Heart left ventricle (tissue), 16 donors: ENCODE measurements around the gene PTGFRN. TPM values are rescaled to one million over a fixed set of nuclear protein-coding genes. Genes with fewer than 3 reads are reported as not detected.
A peak's percentile ranks its signal among the peaks of the same experiment; 100 is the strongest.

Source experiments
- ATAC-seq, 4 donors: fragments of 200-7000 bp; cut with Tn5 transposase; one replicate each; pipeline ENCODE4 v1.9.1; 2020 to 2022; ENCODE audit warnings: moderate library complexity in 4 of 4, mild to moderate bottlenecking in 3 of 4, moderate number of reproducible peaks in 1 of 4
- DNase-seq, 5 donors: peaks; one replicate each; pipeline ENCODE4 v3.0.0-alpha.2; 2020
- H3K27ac ChIP-seq, 12 donors: fragments of 200-600 bp; sonication (generic) in 4 of 12; one replicate each; pipeline versions ENCODE4 v1.5.0 to v1.8.0; 2016 to 2022; ENCODE audit warnings: mild to moderate bottlenecking in 2 of 12
- H3K27me3 ChIP-seq, 9 donors: fragments of 200-600 bp; sonication (generic) in 2 of 9; one replicate each; pipeline versions ENCODE4 v1.5.1 to v1.8.0; 2016 to 2022; ENCODE audit warnings: mild to moderate bottlenecking in 3 of 9
- H3K36me3 ChIP-seq, 9 donors: fragments of 200-600 bp; sonication (generic) in 2 of 9; one replicate each; pipeline versions ENCODE4 v1.5.0 to v1.8.0; 2018 to 2022; ENCODE audit warnings: mild to moderate bottlenecking in 2 of 9
- H3K4me1 ChIP-seq, 12 donors: fragments of 200-600 bp; sonication (generic) in 4 of 12; one replicate each; pipeline versions ENCODE4 v1.5.0 to v1.8.0; 2016 to 2022; ENCODE audit warnings: mild to moderate bottlenecking in 3 of 12
- H3K4me3 ChIP-seq, 12 donors: fragments of 200-600 bp; sonication (generic) in 4 of 12; one replicate each; pipeline versions ENCODE4 v1.5.0 to v1.8.0; 2017 to 2022; ENCODE audit warnings: mild to moderate bottlenecking in 9 of 12, moderate library complexity in 4 of 12
- H3K9me3 ChIP-seq, 12 donors: fragments of 200-600 bp; sonication (generic) in 4 of 12; one replicate each; pipeline versions ENCODE4 v1.5.0 to v1.8.0; 2016 to 2022; ENCODE audit warnings: mild to moderate bottlenecking in 1 of 12
- POLR2A ChIP-seq, 2 donors: fragments of 450-650 bp; IDR thresholded peaks; one replicate each; pipeline ENCODE4 v1.6.1; 2017; ENCODE audit warnings: antibody characterized with exemption in 2 of 2, mild to moderate bottlenecking in 2 of 2, moderate library complexity in 2 of 2
- WGBS, 4 donors: extraction: QIAGEN DNeasy Blood & Tissue Kit in 2 of 4; methylation state at CpG; one replicate each; pipeline versions ENCODE4 v1.1.5 to v1.1.7; 2013 to 2018; 5-methylcytosine and 5-hydroxymethylcytosine counted together
- intact Hi-C, 10 donors: fragments of 100-400 bp; cut with DNase I; formaldehyde crosslinking; loops; one replicate each; pipeline versions ENCODE4 v1.11.1 to v1.14.2; 2022
- polyA plus RNA-seq, 2 donors: library from polyadenylated mRNA; stranded (reverse); fragments of 200-250 nt; gene quantifications; one replicate each; pipeline ENCODE4 v1.2.3, GENCODE V29; 2013
- total RNA-seq, 9 donors: library from RNA; depleted of rRNA in 2 of 9; stranded (reverse); fragments of >200 nt in 2 of 9; fragmentation: NEBNext Ultra II Directional in 3 of 9; extraction: Animal tissue kit (Norgen Biotek cat#: 25700) in 3 of 9; gene quantifications; one replicate each; pipeline versions ENCODE4 v1.1.0 to v1.2.4, GENCODE V29; 2016 to 2023
- TF ChIP-seq, protein P1 (sequence below), 12 donors: fragments of 200-600 bp; sonication (generic) in 4 of 12; IDR thresholded peaks; one replicate each; pipeline versions ENCODE4 v1.5.0 to v1.8.0; 2018 to 2022; ENCODE audit warnings: antibody characterized with exemption in 12 of 12, mild to moderate bottlenecking in 5 of 12
- donor health status: ischemic (EF 13 %, LVEDD 7.1; RV severe dilation, severe dysfunction).
- donor health status: healthy with polysubstance abuse.
- donor health status: DM: no; HTN: yes; CAD: no.
- donor health status: DM: no; HTN: no; CAD: no.
- donor health status: ischemic (EF 25% LVEDD 6.9; RV normal size, moderate dysfunction).
- donor health status: ischemic (EF 25% LVEDD 5.7; RV mildly dilated, moderate dysfunction).
- donor health status: healthy.
- donor health status: DM: yes; HTN: yes; CAD: no.
- donor health status: ischemic (EF 35%, LVEDD 5.7; RV mildly dilated, moderate dysfunction).
- donor health status: nonischemic (EF 11% LVEDD 7.7; RV severe dilation, severe dysfunction).
- donor health status: DM: yes; HTN: yes; CAD: no.
- donor health status: PGD.
- donor health status: ischemic (EF 29% LVEDD 5.4; RV normal size, mild dysfunction).
- donor health status: nonischemic (EF 23%, LVEDD 6.1; RV moderate dilation, normal function).

Gene PTGFRN
- total and polyA plus RNA-seq, 11 donors, result 21.5 to 231 (median 98.7) TPM

DNA sequence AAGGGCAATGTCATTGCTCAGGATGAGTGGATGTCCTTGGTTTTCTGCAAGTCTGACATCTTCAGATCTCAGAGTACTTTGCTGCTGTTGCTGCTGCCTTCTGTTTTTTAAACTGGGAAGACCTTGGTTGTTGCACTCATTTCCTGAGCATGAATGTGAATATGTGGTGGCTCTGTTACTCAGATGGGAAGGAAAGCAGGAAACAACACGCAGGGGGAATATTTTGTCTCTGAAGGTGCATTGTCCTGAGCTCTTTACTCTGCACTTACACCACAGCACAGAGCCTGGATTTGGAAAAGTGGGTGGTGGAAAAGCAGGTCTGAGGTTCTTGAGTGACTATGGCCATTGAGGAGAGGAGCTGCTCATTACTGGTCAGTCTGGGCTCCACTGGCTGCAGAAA lies 36.3 kb downstream of the PTGFRN start:
- Histone ChIP-seq H3K27me3 (no peaks in the 10 kb centered on the region), H3K4me1 (peaks cover 0 to 43% (median 23%) of the 10 kb centered on the region in 12 donors), H3K4me3 (no peak overlapping the region), H3K27ac (peak overlapping the region in 1 of 12 donors; percentile 13), H3K36me3 (peaks cover 0 to 64% (median 32%) of the 10 kb centered on the region in 9 donors), H3K9me3 (no peaks in the 10 kb centered on the region)
- DNase-seq, result no peak
- ATAC-seq, result no peak
- WGBS, 4 donors, result 62 to 64% (median 63%) methylated on average over 1 of the region's 1 CpG
- no peak for TF ChIP-seq POLR2A (IDR thresholded peaks at IDR 0.05)
- TF ChIP-seq, protein P1, sequence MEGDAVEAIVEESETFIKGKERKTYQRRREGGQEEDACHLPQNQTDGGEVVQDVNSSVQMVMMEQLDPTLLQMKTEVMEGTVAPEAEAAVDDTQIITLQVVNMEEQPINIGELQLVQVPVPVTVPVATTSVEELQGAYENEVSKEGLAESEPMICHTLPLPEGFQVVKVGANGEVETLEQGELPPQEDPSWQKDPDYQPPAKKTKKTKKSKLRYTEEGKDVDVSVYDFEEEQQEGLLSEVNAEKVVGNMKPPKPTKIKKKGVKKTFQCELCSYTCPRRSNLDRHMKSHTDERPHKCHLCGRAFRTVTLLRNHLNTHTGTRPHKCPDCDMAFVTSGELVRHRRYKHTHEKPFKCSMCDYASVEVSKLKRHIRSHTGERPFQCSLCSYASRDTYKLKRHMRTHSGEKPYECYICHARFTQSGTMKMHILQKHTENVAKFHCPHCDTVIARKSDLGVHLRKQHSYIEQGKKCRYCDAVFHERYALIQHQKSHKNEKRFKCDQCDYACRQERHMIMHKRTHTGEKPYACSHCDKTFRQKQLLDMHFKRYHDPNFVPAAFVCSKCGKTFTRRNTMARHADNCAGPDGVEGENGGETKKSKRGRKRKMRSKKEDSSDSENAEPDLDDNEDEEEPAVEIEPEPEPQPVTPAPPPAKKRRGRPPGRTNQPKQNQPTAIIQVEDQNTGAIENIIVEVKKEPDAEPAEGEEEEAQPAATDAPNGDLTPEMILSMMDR (IDR thresholded peaks at IDR 0.05), result no peak
- intact Hi-C loops, result no loop called here

DNA sequence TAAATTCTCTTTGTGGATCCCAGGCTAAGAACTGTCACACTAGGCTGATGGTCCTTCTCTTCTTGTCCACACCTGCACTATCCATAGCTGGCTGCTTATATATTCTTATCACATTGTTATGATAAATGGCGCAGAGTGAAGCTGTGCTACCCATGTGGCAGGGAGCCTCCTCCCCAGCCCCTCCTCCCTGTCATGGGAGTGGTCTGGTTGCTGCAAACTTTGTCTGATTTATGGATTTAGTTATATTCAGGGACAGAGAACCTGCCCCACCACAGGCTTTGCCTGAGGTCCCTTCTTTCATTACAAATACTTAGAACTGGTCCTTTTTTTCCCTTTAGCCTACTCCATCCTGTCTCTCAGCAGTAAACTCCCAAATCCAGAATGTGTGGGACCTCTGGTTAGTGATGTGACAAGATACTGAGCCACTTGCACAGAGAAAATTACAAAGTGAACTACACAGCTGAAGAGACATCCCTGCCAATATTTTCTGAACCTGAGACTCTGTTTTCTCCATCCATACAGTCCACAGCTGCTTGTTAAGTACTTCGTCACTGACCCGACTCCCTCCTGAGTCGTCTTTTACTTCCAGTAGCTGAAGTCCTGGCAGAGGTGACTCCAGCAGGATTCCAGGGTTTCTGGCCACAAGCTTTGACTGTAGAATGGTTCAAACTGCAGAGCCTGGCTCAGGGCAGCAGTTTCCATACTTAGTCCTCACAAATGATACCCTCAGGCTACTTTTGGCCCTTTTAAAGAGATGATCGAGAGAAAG lies 37.6 kb downstream of the PTGFRN start:
- no peak for ATAC-seq
- 48 to 54% (median 50%) methylated on average over 4 to 5 of the region's 5 CpGs for whole genome bisulfite sequencing, 4 donors
- no peak for TF ChIP-seq POLR2A (IDR thresholded peaks at IDR 0.05)
- TF ChIP-seq, protein P1 (IDR thresholded peaks at IDR 0.05), result no peak
- intact Hi-C loops, result no loop called here
- Histone ChIP-seq H3K36me3 (peaks cover 0 to 58% (median 28%) of the 10 kb centered on the region in 9 donors), H3K27me3 (no peaks in the 10 kb centered on the region), H3K27ac (peak overlapping the region in 5 of 12 donors; percentile 2 to 78 (median 39)), H3K9me3 (no peaks in the 10 kb centered on the region), H3K4me3 (no peak overlapping the region), H3K4me1 (peaks cover 0 to 52% (median 33%) of the 10 kb centered on the region in 12 donors)
- DNase-seq, result no peak

DNA sequence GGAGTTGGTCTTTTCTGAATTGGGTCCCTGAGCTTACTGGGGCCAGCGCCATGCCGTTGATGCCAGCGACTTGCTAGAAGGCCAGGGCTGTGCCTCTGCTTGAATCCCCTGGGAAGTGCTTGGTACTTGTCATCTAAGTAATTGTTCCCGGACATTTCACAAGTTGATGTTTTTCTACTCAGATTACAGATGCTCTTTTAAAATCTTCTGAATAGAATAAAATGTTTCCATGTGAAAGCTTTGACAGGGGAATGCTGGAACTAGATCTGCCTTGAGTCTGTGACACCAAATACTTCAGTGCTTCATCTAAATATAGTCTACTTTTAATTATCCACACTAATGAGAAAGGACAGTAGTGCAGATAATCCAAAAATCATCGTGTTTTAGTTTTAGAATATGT lies 38.3 kb downstream of the PTGFRN start:
- ATAC-seq (no peak), DNase-seq (no peak)
- no peak overlapping the region for H3K4me3 ChIP-seq
- H3K4me1 ChIP-seq, result peaks cover 0 to 56% (median 33%) of the 10 kb centered on the region in 12 donors
- 62 to 84% (median 76%) methylated on average over 5 of the region's 5 CpGs for WGBS, 4 donors
- no peaks in the 10 kb centered on the region for H3K9me3 ChIP-seq
- H3K27me3 ChIP-seq, result no peaks in the 10 kb centered on the region
- peaks cover 0 to 50% (median 28%) of the 10 kb centered on the region in 9 donors for H3K36me3 ChIP-seq
- TF ChIP-seq, protein P1 (IDR thresholded peaks at IDR 0.05), result no peak
- TF ChIP-seq POLR2A (IDR thresholded peaks at IDR 0.05), result no peak
- peak overlapping the region in 5 of 12 donors; percentile 2 to 78 (median 32) for H3K27ac ChIP-seq
- intact Hi-C loops, result no loop called here

DNA sequence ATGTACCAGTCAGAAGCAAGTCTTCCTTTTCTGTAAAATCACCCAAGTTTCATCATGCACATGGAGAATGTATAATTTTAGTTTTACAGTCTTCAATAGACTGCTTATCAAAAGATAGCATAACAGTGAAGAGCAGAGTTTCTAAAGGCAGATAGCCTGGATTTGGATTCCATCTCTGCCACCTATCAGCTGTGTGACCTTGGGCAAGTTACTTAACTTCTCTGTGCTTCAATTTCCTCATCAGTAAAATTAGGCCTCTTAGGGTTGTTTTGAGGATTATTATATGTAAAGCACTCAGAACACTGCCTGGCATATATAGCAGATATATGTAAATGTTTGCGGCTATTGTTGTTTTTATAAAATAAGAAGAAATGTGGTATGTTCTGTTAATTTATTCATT lies 38.9 kb downstream of the PTGFRN start:
- DNase-seq (no peak), ATAC-seq (no peak)
- peak overlapping the region in 2 of 12 donors; percentile 26 to 78 for H3K27ac ChIP-seq
- no peak overlapping the region for H3K4me3 ChIP-seq
- 94 to 100% (median 97%) methylated on average over 1 of the region's 1 CpG for WGBS, 4 donors
- peaks cover 0 to 45% (median 28%) of the 10 kb centered on the region in 9 donors for H3K36me3 ChIP-seq
- H3K9me3 ChIP-seq, result no peaks in the 10 kb centered on the region
- no peak for TF ChIP-seq POLR2A (IDR thresholded peaks at IDR 0.05)
- TF ChIP-seq, protein P1 (IDR thresholded peaks at IDR 0.05), result no peak
- intact Hi-C loops, result no loop called here
- H3K4me1 ChIP-seq, result peaks cover 0 to 56% (median 33%) of the 10 kb centered on the region in 12 donors
- H3K27me3 ChIP-seq, result no peaks in the 10 kb centered on the region
